Chondrocyte (in vitro differentiated cells): ENCODE data around the gene MYO5B. TPM values are rescaled to one million over a fixed set of nuclear protein-coding genes. Genes with fewer than 3 reads are reported as not detected.

Experiments
- DNase-seq: peaks from one replicate; pipeline ENCODE4 v3.0.0; 2021; ENCODE audit warnings: mixed read lengths, low spot score
- H3K27ac Mint-ChIP-seq: one replicate; pipeline ENCODE4 v1.8.0; 2021; ENCODE audit warnings: mild to moderate bottlenecking, moderate library complexity, mixed read lengths; ENCODE audit not compliant: unreplicated experiment
- H3K27me3 Mint-ChIP-seq: 2 replicates; pipeline ENCODE4 v1.8.0; 2021; ENCODE audit warnings: low read depth, mixed read lengths
- H3K36me3 Mint-ChIP-seq: 2 replicates; pipeline ENCODE4 v1.8.0; 2021; ENCODE audit warnings: low read depth, mixed read lengths
- H3K4me1 Mint-ChIP-seq: 2 replicates; pipeline ENCODE4 v1.8.0; 2021; ENCODE audit warnings: low read depth, mild to moderate bottlenecking, mixed read lengths
- H3K4me3 Mint-ChIP-seq: one replicate; pipeline ENCODE4 v1.8.0; 2021; ENCODE audit warnings: mild to moderate bottlenecking, moderate library complexity, mixed read lengths; ENCODE audit not compliant: unreplicated experiment
- H3K9me3 Mint-ChIP-seq: 2 replicates; pipeline ENCODE4 v1.8.0; 2021; ENCODE audit warnings: low read depth, mixed read lengths
- total RNA-seq: library from RNA; stranded (reverse); gene quantifications from 3 replicates; pipeline ENCODE4 v1.2.1, GENCODE V29; 2021
- TF ChIP-seq, protein P1 (sequence below): fragments of 200-600 bp; sonication (generic); IDR thresholded peaks from 2 replicates; pipeline ENCODE4 v1.5.0; 2021; ENCODE audit warnings: antibody characterized with exemption, mild to moderate bottlenecking, moderate library complexity

The MYO5B gene
- total RNA-seq, 1 donor from 2014 or later: 0.97 TPM

GRCh38 chr18:50192995-50193795, 1.8 kb downstream of the MYO5B start:
- no peak for DNase-seq
- H3K4me1 Mint-ChIP-seq: peaks cover 5% of the 10 kb centered on the region
- no peaks in the 10 kb centered on the region for H3K36me3 Mint-ChIP-seq
- TF ChIP-seq, protein P1, sequence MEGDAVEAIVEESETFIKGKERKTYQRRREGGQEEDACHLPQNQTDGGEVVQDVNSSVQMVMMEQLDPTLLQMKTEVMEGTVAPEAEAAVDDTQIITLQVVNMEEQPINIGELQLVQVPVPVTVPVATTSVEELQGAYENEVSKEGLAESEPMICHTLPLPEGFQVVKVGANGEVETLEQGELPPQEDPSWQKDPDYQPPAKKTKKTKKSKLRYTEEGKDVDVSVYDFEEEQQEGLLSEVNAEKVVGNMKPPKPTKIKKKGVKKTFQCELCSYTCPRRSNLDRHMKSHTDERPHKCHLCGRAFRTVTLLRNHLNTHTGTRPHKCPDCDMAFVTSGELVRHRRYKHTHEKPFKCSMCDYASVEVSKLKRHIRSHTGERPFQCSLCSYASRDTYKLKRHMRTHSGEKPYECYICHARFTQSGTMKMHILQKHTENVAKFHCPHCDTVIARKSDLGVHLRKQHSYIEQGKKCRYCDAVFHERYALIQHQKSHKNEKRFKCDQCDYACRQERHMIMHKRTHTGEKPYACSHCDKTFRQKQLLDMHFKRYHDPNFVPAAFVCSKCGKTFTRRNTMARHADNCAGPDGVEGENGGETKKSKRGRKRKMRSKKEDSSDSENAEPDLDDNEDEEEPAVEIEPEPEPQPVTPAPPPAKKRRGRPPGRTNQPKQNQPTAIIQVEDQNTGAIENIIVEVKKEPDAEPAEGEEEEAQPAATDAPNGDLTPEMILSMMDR: no peak
- H3K27me3 Mint-ChIP-seq: peaks cover 68% of the 10 kb centered on the region
- no peaks in the 10 kb centered on the region for H3K9me3 Mint-ChIP-seq
- no peak overlapping the region for H3K27ac Mint-ChIP-seq
- H3K4me3 Mint-ChIP-seq: peak overlapping the region; percentile 23

GRCh38 chr18:50190926-50191325, 4.0 kb downstream of the MYO5B start:
- Mint-ChIP-seq H3K36me3 (no peaks in the 10 kb centered on the region), H3K27me3 (peaks cover 70% of the 10 kb centered on the region), H3K4me3 (no peak overlapping the region), H3K9me3 (no peaks in the 10 kb centered on the region), H3K27ac (no peak overlapping the region), H3K4me1 (peaks cover 5% of the 10 kb centered on the region)
- TF ChIP-seq, protein P1: no peak
- no peak for DNase-seq

DNA sequence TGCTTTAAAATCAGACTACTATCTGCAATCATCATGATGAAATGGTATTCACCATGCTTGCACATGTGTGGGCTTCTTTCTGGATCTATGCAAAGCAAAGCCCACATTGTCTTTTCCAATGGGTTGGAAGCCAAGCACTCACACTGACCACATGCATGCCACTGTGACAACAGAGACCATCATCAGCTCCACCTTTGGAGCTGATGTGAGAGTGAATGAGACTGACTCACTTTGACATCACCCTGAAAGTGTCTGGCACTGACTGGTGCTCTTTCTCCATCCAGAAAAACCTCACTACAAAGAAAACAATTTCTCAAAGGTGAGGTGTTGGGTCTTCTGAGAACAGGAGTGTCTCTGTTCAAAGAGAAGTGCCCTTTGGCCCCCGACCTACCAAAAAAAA, 4.7 kb downstream of the MYO5B start:
- H3K27me3 Mint-ChIP-seq: peaks cover 64% of the 10 kb centered on the region
- TF ChIP-seq, protein P1: no peak
- no peak overlapping the region for H3K4me3 Mint-ChIP-seq
- no peak overlapping the region for H3K27ac Mint-ChIP-seq
- H3K9me3 Mint-ChIP-seq: no peaks in the 10 kb centered on the region
- DNase-seq: no peak
- no peaks in the 10 kb centered on the region for H3K36me3 Mint-ChIP-seq
- H3K4me1 Mint-ChIP-seq: peaks cover 5% of the 10 kb centered on the region

- TF ChIP-seq, protein P1: no peak
- Mint-ChIP-seq H3K27ac (no peak overlapping the region), H3K9me3 (no peaks in the 10 kb centered on the region), H3K4me1 (peaks cover 5% of the 10 kb centered on the region), H3K36me3 (no peaks in the 10 kb centered on the region), H3K4me3 (no peak overlapping the region), H3K27me3 (peaks cover 64% of the 10 kb centered on the region)
- no peak for DNase-seq
Measured at GRCh38 chr18:50189160-50189559, 5.8 kb downstream of the MYO5B start.

DNA sequence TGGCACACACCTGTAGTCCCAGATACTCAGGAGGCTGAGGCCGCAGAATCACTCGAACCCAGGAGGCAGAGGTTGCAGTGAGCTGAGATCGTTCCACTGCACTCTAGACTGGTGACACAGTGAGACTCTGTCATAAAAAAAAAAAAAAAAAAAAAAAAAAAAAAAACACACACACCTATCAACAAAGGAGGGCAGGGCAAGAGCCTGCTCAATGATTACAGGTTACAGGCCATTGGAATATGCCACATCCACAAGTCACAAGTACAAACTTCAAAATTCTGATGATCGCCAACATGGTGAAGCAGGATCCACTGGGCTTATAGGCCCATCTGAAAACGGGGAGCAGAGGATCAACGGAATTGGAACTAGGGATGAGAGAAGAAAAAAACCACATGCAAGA, 6.3 kb downstream of the MYO5B start:
- no peaks in the 10 kb centered on the region for H3K9me3 Mint-ChIP-seq
- H3K4me1 Mint-ChIP-seq: no peaks in the 10 kb centered on the region
- TF ChIP-seq, protein P1: no peak
- H3K4me3 Mint-ChIP-seq: no peak overlapping the region
- no peaks in the 10 kb centered on the region for H3K36me3 Mint-ChIP-seq
- DNase-seq: no peak
- peaks cover 60% of the 10 kb centered on the region for H3K27me3 Mint-ChIP-seq
- H3K27ac Mint-ChIP-seq: no peak overlapping the region
